HG03442 (cell line): Measurements from ENCODE around the gene SUMO2.
"Not testable (repeated sequence)": the region's sequence is repeated elsewhere in the genome, so short reads cannot be mapped to it uniquely, and the experiment has no call there.

Source experiments
- ATAC-seq: cut with Tn5 transposase; IDR thresholded peaks from one replicate; pipeline ENCODE4 v1.9.1; 2021; ENCODE audit warnings: mild to moderate bottlenecking, moderate library complexity; ENCODE audit not compliant: unreplicated experiment

Gene SUMO2

GRCh38 chr17:75182319-75182568 lies 515 bp downstream of the SUMO2 start:
- peak; percentile 19 for ATAC-seq

DNA sequence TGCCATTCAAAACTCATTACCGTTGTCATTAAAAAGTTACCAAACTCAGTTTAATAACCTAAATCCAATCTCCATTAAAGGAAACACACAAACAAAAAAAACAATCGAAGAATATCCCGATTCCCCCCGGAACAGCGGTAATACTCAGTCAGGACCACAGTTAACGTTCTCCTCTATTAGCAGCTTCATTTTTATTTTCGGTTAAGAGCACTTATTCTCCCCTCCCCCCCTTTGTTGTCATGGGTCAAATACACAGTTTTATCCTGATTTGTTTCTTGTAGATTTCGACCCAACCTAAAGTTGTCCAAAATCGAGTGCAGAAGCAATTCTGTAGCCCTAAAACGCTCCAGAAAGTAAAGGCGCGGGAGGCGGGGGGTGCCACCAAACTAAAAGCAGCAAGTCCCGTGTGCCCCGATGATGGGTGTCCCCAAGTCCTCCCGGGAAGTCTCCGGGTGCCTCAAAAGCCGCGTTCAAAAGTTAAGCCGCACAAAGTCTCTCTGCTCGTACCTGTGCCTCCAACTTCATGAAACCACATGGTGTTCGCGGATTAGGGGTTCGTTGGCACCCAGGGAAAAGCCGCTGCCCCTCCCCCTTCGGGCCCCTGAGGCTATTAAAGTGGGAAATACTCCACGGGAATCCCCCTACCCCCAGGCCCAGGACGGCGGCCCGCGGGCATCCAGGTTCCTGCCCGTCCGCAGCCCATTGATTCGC lies 996 bp downstream of the SUMO2 start:
- no peak for ATAC-seq

- no peak for ATAC-seq
Measured at GRCh38 chr17:75181110-75181509, 1.6 kb downstream of the SUMO2 start.

DNA sequence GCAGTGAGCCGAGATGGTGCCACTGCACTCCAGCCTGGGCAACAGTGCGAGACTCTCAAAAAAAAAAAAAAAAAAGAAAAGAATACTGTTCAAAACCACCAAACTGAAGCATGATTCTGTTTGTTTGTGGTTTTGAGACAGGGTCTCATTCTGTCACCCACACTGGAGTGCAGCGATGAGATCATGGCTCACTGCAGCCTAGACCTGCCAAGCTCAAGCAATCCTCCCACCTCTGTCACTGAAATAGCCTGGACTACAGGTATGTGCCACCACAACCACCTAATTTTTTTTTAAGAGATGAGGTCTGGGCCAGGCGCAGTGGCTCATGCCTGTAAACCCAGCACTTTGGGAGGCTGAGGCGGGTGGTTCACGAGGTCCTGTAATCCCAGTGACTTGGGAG lies 4.3 kb downstream of the SUMO2 start:
- no peak for ATAC-seq

DNA sequence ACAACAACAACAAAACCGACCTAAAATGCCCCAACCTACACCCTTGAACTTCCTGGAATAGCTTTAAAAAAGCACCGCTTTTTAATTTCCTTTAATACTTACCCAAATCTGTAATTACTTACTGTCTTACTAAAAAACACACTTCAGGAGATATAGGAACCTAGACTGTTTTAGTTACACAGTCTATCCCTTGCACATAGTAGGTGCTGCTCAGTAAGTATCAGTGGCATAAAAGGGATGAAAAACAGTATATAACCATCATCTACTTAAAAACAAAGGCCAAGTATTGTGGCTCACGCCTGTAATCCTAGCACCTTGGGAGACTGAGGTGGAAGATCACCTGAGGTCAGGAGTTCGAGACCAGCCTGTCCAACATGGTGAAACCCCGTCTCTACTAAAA lies 6.1 kb downstream of the SUMO2 start:
- ATAC-seq: no peak

- ATAC-seq: no peak
Measured at GRCh38 chr17:75174996-75175395, 7.8 kb downstream of the SUMO2 start.

- no peak for ATAC-seq
Measured at GRCh38 chr17:75173526-75173925, 9.2 kb downstream of the SUMO2 start.

- no peak for ATAC-seq
Measured at GRCh38 chr17:75168998-75169397, 13.8 kb downstream of the SUMO2 start.

DNA sequence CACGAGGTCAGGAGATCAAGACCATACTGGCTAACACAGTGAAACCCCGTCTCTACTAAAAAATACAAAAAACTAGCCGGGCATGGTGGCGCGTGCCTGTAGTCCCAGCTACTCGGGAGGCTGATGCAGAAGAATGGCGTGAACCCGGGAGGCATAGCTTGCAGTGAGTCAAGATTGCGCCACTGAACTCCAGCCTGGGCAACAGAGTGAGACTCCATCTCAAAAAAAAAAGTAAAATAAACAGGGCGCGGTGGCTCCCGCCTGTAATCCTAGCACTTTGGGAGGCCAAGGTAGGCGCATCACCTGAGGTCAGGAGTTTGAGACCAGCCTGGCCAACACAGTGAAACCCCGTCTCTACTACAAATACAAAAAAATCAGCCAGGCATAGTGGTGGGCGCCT lies 18.2 kb downstream of the SUMO2 start:
- ATAC-seq: not testable (repeated sequence)

DNA sequence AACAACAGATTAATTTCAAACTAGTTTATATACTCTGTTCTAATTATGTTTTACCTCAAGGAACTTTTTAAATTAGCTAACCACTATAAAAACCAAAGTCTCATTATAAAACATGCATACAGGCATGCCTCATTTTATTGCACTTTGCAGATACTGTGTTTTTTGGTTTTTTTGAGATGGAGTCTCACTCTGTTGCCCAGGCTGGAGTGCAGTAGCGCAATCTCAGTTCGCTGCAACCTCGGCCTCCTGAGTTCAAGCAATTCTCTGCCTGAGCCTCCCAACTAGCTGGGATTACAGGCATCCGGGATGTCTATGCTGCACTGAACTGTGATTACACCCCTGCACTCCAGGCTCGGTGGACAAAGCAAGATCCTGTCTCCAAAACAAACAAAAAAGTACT lies 19.7 kb downstream of the SUMO2 start:
- no peak for ATAC-seq

GRCh38 chr17:75160211-75160610 lies 22.5 kb downstream of the SUMO2 start:
- ATAC-seq: no peak

DNA sequence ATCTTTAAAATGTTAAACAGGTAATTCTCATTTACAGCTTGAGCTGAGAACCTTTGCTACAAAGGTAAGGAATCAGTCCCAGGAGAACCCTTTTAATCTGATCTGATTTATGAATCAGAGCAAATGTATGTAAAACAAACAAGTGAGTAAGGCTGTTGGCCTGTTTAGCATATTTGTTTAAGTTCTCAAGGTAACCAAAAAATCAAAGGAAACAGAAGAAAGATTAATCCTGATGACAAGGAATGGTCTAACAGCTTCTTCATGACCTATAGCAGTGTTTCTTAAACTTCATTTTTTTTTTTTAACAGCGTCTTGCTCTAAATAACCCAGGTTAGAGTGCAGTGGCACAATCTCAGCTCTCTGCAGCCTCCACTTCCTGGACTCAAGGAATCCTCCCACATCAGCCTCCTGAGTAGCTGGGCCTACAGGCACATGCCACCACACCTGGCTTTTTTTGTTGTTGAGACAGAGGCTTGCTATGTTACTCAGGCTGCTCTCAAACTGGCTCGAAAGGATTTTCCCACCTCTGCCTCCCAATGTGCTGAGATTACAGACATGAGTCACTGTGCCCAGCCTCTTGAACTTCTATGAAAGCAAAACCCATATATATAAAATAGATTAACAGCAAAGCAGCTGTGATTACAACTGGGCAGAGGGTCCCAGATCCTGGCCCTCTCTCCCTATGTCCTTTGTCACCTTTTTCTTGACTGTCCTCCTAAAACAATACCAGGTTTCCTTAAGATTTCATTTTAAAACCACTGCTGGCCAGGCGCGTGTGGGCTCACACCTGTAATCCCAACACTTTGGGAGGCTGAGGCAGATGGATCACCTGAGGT lies 23.3 kb downstream of the SUMO2 start:
- no peak for ATAC-seq

DNA sequence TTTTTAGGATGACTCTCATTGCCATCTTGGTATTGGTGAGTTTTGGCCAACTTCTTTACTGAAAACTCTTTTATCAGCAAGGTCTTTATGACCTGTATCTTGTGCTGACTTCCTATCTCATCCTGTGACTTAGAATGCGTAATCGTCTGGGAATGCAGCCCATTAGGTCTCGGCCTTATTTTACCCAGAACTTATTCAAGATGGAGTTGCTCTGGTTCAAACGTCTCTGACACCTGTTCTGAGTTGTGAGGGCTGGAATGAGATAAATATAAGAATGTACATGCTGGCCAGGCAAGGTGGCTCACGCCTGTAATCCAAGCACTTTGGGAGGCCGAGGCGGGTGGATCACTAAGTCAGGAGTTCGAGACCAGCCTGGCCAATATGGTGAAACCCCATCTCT lies 24.3 kb downstream of the SUMO2 start:
- not testable (repeated sequence) for ATAC-seq

- ATAC-seq: no peak
Measured at GRCh38 chr17:75155191-75155601, 27.6 kb downstream of the SUMO2 start.

GRCh38 chr17:75154195-75155106 lies 28.3 kb downstream of the SUMO2 start, which contains the start of gene JPT1:
Gene JPT1 (minus strand): TSS chr17:75154512. CDS start chr17:75154397, 115 bp downstream.
- peak; percentile 90 for ATAC-seq

GRCh38 chr17:75153780-75154194 lies 29.0 kb downstream of the SUMO2 start:
- ATAC-seq: peak; percentile 9

GRCh38 chr17:75152922-75153779 lies 29.6 kb downstream of the SUMO2 start:
- no peak for ATAC-seq

GRCh38 chr17:75152523-75152921 lies 30.2 kb downstream of the SUMO2 start:
- ATAC-seq: no peak

DNA sequence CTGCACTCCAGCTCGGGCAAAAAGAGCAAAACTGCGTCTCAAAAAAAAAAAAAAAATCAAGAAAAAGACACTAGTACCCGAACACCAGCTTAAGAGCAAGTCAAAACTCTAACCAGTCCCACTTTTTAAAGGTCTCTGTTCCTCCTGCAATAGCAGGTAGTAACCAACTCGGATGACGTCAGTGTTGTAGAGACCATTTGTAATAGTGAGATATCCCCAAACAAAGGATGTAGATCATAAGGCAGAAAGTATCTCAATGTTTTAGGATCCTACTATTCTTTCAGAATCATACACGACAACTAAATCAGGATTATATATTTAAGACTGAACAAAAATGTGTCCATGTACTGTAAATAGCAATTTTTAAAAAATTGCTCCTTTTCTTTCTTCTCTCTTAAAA lies 30.8 kb downstream of the SUMO2 start:
- ATAC-seq: no peak

GRCh38 chr17:75147878-75148546 lies 34.7 kb downstream of the SUMO2 start:
- ATAC-seq: no peak
